Peyer's patch (tissue), 4 donors: ENCODE results near the gene PHLDB1. TPM values are rescaled to one million over a fixed set of nuclear protein-coding genes. Genes with fewer than 3 reads are reported as not detected.
"Not testable (repeated sequence)": the region's sequence is repeated elsewhere in the genome, so short reads cannot be mapped to it uniquely, and the experiment has no call there.

Experiments
- DNase-seq, 3 donors: peaks; one replicate each; pipeline ENCODE4 v3.0.0-alpha.2; 2017 to 2019
- H3K27ac ChIP-seq, 4 donors: fragments of 200-600 bp; sonication (generic); one replicate each; pipeline ENCODE4 v1.5.1; 2016 to 2019
- H3K27me3 ChIP-seq, 2 donors: fragments of 200-600 bp; sonication (generic); one replicate each; pipeline ENCODE4 v1.5.1; 2019
- H3K36me3 ChIP-seq, 3 donors: fragments of 200-600 bp; sonication (generic); one replicate each; pipeline ENCODE4 v1.5.1; 2016 to 2019
- H3K4me1 ChIP-seq, 4 donors: fragments of 200-600 bp; sonication (generic); one replicate each; pipeline ENCODE4 v1.5.1; 2016 to 2019
- H3K4me3 ChIP-seq, 4 donors: fragments of 200-600 bp; sonication (generic); 1 replicate in 3 of 4; 2 replicates in 1 of 4; pipeline ENCODE4 v1.5.1; 2016 to 2019; ENCODE audit warnings: mild to moderate bottlenecking in 1 of 4
- H3K9me3 ChIP-seq, 4 donors: fragments of 200-600 bp; sonication (generic); one replicate each; pipeline ENCODE4 v1.5.1; 2016 to 2019; ENCODE audit warnings: mild to moderate bottlenecking in 1 of 4
- CTCF ChIP-seq, 6 experiments: fragments of 450-650 bp in 4 of 6; fragments of 200-600 bp in 2 of 6; sonication (generic) in 1 of 6; IDR thresholded peaks; one replicate each; pipeline ENCODE4 v1.5.1; 2017 to 2019; ENCODE audit warnings: antibody characterized with exemption in 6 of 6, mild to moderate bottlenecking in 3 of 6, moderate library complexity in 1 of 6
- POLR2A ChIP-seq, 2 donors: fragments of 450-650 bp; IDR thresholded peaks; one replicate each; pipeline ENCODE4 v1.5.1; 2017; ENCODE audit warnings: antibody characterized with exemption in 2 of 2, mild to moderate bottlenecking in 2 of 2, moderate library complexity in 2 of 2
- total RNA-seq, 4 donors: library from RNA; depleted of rRNA; stranded (reverse); fragments of >200 nt; gene quantifications; one replicate each; pipeline ENCODE4 v1.1.0, GENCODE V29; 2016

Gene PHLDB1
- total RNA-seq, result 100 to 1,000 TPM in 2 of 4 donors, 10 to 100 TPM in 2; 32.4 to 380 (median 93.8) TPM

DNA sequence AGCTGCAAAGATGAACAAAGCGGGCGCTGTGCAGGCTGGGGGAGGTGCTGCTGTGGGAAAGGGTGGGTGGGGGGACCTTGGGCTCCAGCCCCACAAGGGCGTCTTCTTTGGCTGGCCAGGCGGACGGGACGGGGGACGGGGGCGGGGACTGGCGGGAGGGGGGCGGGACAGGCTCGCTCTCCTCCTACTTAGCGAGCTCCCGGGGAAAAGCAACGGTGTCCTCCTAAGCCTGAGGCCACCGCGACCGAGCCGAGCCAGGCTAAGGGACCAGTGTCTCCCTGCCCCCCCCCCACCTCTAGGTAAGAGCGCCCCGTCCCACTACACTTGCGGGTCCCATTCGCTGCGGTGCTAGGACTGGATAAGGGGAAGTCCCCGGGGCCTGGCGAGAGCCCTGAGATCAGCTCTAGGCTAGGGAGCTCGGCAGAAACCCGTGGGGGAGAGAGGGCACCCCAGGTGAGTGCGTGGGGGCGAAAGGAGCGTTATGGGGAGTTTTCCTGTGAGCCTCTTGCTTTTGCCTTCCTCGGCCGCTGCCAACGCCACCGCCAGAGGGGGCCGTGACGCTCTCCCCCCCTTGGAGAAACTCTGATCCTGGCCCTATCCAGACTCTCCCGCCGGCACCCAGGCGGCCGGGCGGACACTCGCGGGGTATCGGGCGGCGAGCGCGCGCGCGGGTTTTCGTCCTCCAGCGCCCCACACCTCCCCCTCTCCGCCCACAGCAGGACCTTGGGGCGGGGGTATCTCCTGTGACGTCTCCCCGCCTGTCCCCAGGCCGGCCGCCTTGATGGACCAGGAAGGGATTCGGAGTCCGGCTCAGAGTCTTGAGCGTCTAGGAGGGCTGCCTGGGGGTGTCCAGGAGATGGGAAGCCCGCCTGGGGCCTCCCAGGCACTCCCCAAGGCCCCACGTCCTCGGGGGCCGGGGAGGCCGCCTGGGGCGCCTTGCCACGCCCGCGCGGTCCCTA, at the start of gene PHLDB1:
PHLDB1 (plus strand) TSS at position 215 of the 959 bp plus-strand sequence. CDS start 6,222 bp downstream, outside the sequence.
- TF ChIP-seq CTCF (IDR thresholded peaks at IDR 0.05) (peak in 5 of 6 experiments; percentile 28 to 50 (median 37)), POLR2A (IDR thresholded peaks at IDR 0.05) (peak in 1 of 2 donors; percentile 26)
- Histone ChIP-seq H3K4me3 (peak within 1 kb of the TSS; percentile 61 to 74 (median 66)), H3K27ac (peak within 1 kb of the TSS; percentile 75 to 89 (median 85)), H3K27me3 (no peaks in the 10 kb centered on the region), H3K4me1 (peaks cover 0 to 64% (median 27%) of the 10 kb centered on the region in 4 donors), H3K36me3 (no peaks in the 10 kb centered on the region), H3K9me3 (no peaks in the 10 kb centered on the region)
- peak; percentile 40 to 80 (median 72) for DNase-seq

DNA sequence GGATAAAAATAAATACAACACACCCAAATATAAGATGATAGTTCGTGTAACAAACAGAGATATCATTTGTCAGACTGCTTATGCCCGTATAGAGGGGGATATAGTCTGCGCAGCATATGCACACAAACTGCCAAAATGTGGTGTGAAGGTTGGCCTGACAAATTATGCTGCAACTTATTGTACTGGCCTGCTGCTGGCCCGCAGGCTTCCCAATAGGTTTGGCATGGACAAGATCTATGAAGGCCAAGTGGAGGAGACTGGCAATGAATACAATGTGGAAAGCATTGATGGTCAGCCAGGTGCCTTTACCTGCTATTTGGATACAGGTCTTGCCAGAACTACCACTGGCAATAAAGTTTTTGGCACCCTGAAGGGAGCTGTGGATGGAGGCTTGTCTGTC, 46.6 kb upstream of the PHLDB1 start:
- Histone ChIP-seq H3K27ac (no peak overlapping the region), H3K27me3 (no peaks in the 10 kb centered on the region), H3K36me3 (peaks cover 0 to 27% (median 0%) of the 10 kb centered on the region in 3 donors), H3K4me1 (peaks cover 0 to 6% (median 0%) of the 10 kb centered on the region in 4 donors), H3K9me3 (no peaks in the 10 kb centered on the region), H3K4me3 (no peak overlapping the region)
- no peak for DNase-seq
- TF ChIP-seq CTCF (IDR thresholded peaks at IDR 0.05) (no peak), POLR2A (IDR thresholded peaks at IDR 0.05) (no peak)

- DNase-seq, result no peak
- peaks cover 0 to 10% (median 0%) of the 10 kb centered on the region in 4 donors for H3K4me1 ChIP-seq
- no peaks in the 10 kb centered on the region for H3K27me3 ChIP-seq
- peak overlapping the region; percentile 35 to 65 (median 50) for H3K4me3 ChIP-seq
- H3K36me3 ChIP-seq, result peaks cover 0 to 1% (median 0%) of the 10 kb centered on the region in 3 donors
- H3K9me3 ChIP-seq, result no peaks in the 10 kb centered on the region
- peak overlapping the region in 3 of 4 donors; percentile 64 to 68 (median 67) for H3K27ac ChIP-seq
- TF ChIP-seq POLR2A (IDR thresholded peaks at IDR 0.05), result no peak
- TF ChIP-seq CTCF (IDR thresholded peaks at IDR 0.05), result no peak
Observed at GRCh38 chr11:118565051-118565450, 42.4 kb upstream of the PHLDB1 start.

DNA sequence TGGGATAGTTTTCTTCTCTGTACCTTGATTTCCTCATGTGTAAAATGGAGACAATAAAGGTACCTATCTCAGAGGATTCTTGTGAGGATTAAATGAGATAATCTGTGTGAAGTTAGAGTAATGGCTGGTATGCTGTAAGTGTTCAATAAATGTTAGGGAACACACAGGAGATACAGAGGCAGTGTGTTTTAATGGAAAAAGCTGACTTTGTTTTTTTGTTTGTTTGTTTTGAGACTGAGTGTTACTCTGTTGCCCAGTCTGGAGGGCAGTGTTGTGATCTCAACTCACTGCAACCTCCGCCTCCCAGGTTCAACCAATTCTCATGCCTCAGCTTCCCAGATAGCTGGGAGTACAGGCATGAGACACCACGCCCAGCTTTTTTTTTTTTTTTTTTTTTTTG, 37.7 kb upstream of the PHLDB1 start:
- Histone ChIP-seq H3K36me3 (no peaks in the 10 kb centered on the region), H3K4me1 (peaks cover 0 to 22% (median 7%) of the 10 kb centered on the region in 4 donors), H3K4me3 (no peak overlapping the region), H3K9me3 (no peaks in the 10 kb centered on the region), H3K27me3 (no peaks in the 10 kb centered on the region), H3K27ac (no peak overlapping the region)
- DNase-seq, result no peak
- TF ChIP-seq POLR2A (IDR thresholded peaks at IDR 0.05), result no peak
- TF ChIP-seq CTCF (IDR thresholded peaks at IDR 0.05), result no peak

DNA sequence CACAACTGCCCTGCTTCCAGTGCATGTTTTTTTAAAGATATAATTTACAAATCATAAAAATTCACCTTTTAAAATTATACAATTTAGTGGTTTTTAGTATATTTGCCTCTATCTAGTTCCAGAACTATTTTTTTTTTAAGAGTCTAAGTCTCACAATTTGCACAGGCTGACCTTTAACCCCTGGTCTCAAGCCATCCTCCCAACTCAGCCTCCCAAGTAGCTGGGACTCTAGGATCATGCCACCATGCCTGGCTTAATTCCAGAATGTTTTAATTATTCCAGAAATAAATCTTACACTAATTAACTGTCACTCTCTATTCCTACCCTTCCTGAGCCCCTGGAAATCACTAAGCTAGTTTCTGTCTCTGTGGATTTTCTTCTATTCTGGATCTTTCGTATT, 36.6 kb upstream of the PHLDB1 start:
- H3K4me1 ChIP-seq, result peaks cover 3 to 27% (median 12%) of the 10 kb centered on the region in 4 donors
- H3K9me3 ChIP-seq, result no peaks in the 10 kb centered on the region
- H3K27me3 ChIP-seq, result no peaks in the 10 kb centered on the region
- no peak for TF ChIP-seq CTCF (IDR thresholded peaks at IDR 0.05)
- no peak for TF ChIP-seq POLR2A (IDR thresholded peaks at IDR 0.05)
- DNase-seq, result no peak
- no peaks in the 10 kb centered on the region for H3K36me3 ChIP-seq
- H3K4me3 ChIP-seq, result no peak overlapping the region
- no peak overlapping the region for H3K27ac ChIP-seq

- H3K36me3 ChIP-seq, H3K9me3 ChIP-seq, H3K27me3 ChIP-seq: not testable (repeated sequence)
- H3K27ac ChIP-seq, result peak overlapping the region; percentile 95 to 99 (median 98)
- DNase-seq, result peak in 2 of 3 donors; percentile 50 to 52
- peak overlapping the region; percentile 89 to 99 (median 94) for H3K4me3 ChIP-seq
- peaks cover 3 to 26% (median 13%) of the 10 kb centered on the region in 4 donors for H3K4me1 ChIP-seq
Observed at GRCh38 chr11:118571701-118572060, 35.7 kb upstream of the PHLDB1 start.
